Muscle of leg (tissue), 11 donors: Measurements from ENCODE around the gene NOS1. TPM values are rescaled to one million over a fixed set of nuclear protein-coding genes. Genes with fewer than 3 reads are reported as not detected.

ENCODE experiments used
- DNase-seq: peaks from one replicate; pipeline ENCODE4 v3.0.0; 2013
- H3K27ac ChIP-seq: one replicate; pipeline ENCODE4 v1.5.1; 2013; ENCODE audit warnings: mild to moderate bottlenecking, low read length, control low read depth
- H3K27me3 ChIP-seq: one replicate; pipeline ENCODE4 v1.6.1; 2013; ENCODE audit warnings: low read length; ENCODE audit not compliant: control insufficient read depth, insufficient read depth
- H3K36me3 ChIP-seq: one replicate; pipeline ENCODE4 v1.6.1; 2013; ENCODE audit warnings: low read length; ENCODE audit not compliant: control insufficient read depth, insufficient read depth
- H3K4me1 ChIP-seq: one replicate; pipeline ENCODE4 v1.6.1; 2013; ENCODE audit warnings: low read length; ENCODE audit not compliant: control insufficient read depth, insufficient read depth
- H3K4me3 ChIP-seq: one replicate; pipeline ENCODE4 v1.5.1; 2013; ENCODE audit warnings: low read length, control low read depth
- H3K9me3 ChIP-seq: replicated peaks from 2 replicates; pipeline ENCODE4 v1.6.1; 2013; ENCODE audit warnings: low read depth, low read length; ENCODE audit not compliant: control insufficient read depth
- WGBS: methylation state at CpG from one replicate; pipeline ENCODE4 v1.1.5; 2013; ENCODE audit warnings: missing lambda C conversion rate; ENCODE audit not compliant: insufficient coverage; 5-methylcytosine and 5-hydroxymethylcytosine counted together
- polyA plus RNA-seq, 8 donors: library from polyadenylated mRNA; unstranded; fragments of 120-200 nt; gene quantifications; one replicate each; pipeline versions ENCODE4 v1.2.1 to v1.2.3, GENCODE V29; 2013; ENCODE audit warnings: inconsistent platforms in 1 of 8, low replicate concordance in 1 of 8; ENCODE audit not compliant: insufficient read length in 8 of 8, insufficient read depth in 1 of 8
- total RNA-seq: library from RNA; stranded (reverse); fragments of 120-200 nt; gene quantifications from one replicate; pipeline ENCODE4 v1.2.4, GENCODE V29; 2013

Gene NOS1
- total and polyA plus RNA-seq, 9 donors, result 0.09 to 0.65 (median 0.18) TPM

GRCh38 chr12:117158911-117159553 lies 202.4 kb downstream of the NOS1 start:
- Histone ChIP-seq H3K27ac (no peak overlapping the region), H3K4me1 (no peaks in the 10 kb centered on the region), H3K27me3 (no peaks in the 10 kb centered on the region), H3K9me3 (no peaks in the 10 kb centered on the region), H3K36me3 (peaks cover 91% of the 10 kb centered on the region), H3K4me3 (no peak overlapping the region)
- WGBS, result 81% methylated on average over 5 of the region's 7 CpGs
- DNase-seq, result no peak

Other genes starting within 250 kb of the NOS1 start
- 27.7 TPM for gene FBXO21, start 171.2 kb downstream of the NOS1 start, total RNA-seq
- 10 to 100 TPM; 20.2 to 29.6 (median 24.2) TPM for gene FBXO21, start 171.2 kb downstream of the NOS1 start, polyA plus RNA-seq